Thoracic aorta (tissue), 2 donors: Measurements from ENCODE around the gene AP5Z1. TPM values are rescaled to one million over a fixed set of nuclear protein-coding genes. Genes with fewer than 3 reads are reported as not detected.

Experiments
- ATAC-seq: fragments of 150-250 bp; one replicate; pipeline ENCODE4 v1.8.0; 2017; ENCODE audit warnings: low read depth; ENCODE audit not compliant: insufficient number of reproducible peaks, low FRiP score
- DNase-seq: peaks from one replicate; pipeline ENCODE4 v3.0.0-alpha.2; 2020; ENCODE audit warnings: low spot score
- H3K27ac ChIP-seq, 2 donors: fragments of 200-600 bp; sonication (generic); 1 replicate in 1 of 2; 2 replicates in 1 of 2; pipeline ENCODE4 v1.5.1; 2016; ENCODE audit warnings: mild to moderate bottlenecking in 2 of 2, moderate library complexity in 2 of 2
- H3K27me3 ChIP-seq: fragments of 200-600 bp; sonication (generic); replicated peaks from 2 replicates; pipeline ENCODE4 v1.6.0; 2016; ENCODE audit warnings: mild to moderate bottlenecking; ENCODE audit not compliant: insufficient read depth
- H3K36me3 ChIP-seq: fragments of 200-600 bp; sonication (generic); one replicate; pipeline ENCODE4 v1.5.1; 2016
- H3K4me1 ChIP-seq, 2 donors: fragments of 200-600 bp; sonication (generic); 1 replicate in 1 of 2; 2 replicates in 1 of 2; pipeline versions ENCODE4 v1.5.1 to v1.6.0; 2016; ENCODE audit warnings: low read depth in 2 of 2, mild to moderate bottlenecking in 1 of 2; ENCODE audit not compliant: control insufficient read depth in 1 of 2
- H3K4me3 ChIP-seq: fragments of 200-600 bp; sonication (generic); 2 replicates; pipeline ENCODE4 v1.5.1; 2016; ENCODE audit warnings: mild to moderate bottlenecking
- H3K9me3 ChIP-seq: fragments of 200-600 bp; sonication (generic); 2 replicates; pipeline ENCODE4 v1.5.1; 2016
- CTCF ChIP-seq: fragments of 200-600 bp; sonication (generic); IDR thresholded peaks from one replicate; pipeline ENCODE4 v1.5.1; 2019; ENCODE audit warnings: antibody characterized with exemption
- total RNA-seq, 2 donors: library from RNA; depleted of rRNA; stranded (reverse); fragments of >200 nt; gene quantifications; one replicate each; pipeline versions ENCODE4 v1.1.0 to v1.2.3, GENCODE V29; 2016

AP5Z1 gene
- total RNA-seq, 2 donors from 2014 or later: 40.3 to 42.0 TPM

- no peak overlapping the region for H3K27ac ChIP-seq
- no peak for DNase-seq
Measured at GRCh38 chr7:4762121-4763055, 13.0 kb upstream of the AP5Z1 start.

DNA sequence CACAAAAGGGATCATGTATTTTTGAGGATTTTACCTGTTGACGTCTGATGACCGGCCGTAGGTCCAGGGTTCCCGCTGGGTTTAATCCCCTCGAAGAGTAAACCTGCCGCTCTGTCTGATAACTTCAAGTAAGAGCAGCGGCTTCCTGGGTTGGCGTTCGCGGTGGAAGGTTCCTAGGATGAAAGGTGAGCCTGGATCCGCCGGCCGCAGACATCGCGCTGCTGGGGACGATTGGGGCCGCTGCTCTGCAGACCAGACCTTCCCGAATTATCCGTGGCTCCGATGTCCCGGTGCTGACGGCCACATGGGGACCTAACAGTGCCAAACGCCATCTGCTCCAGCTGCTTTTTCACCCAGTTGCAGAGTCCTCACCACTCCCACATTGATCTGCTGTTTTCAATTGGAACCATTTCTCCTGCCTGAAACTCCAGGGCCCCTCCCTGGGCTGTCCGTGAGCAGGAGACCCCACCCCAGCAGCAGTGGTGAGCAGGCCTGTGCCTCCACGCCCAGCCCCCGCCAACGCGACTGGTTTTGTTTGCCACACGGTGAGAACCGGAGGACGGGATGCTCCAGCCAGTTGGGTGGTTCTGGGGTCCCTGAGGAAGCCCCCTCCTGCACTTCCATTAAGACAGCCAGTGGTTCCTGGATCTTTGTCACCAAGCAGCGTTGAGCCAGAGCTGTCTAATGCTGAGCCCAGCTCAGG is 12.2 kb upstream of the AP5Z1 start:
- H3K4me3 ChIP-seq: no peak overlapping the region
- ATAC-seq (no peak), DNase-seq (no peak)
- no peak for TF ChIP-seq CTCF
- H3K4me1 ChIP-seq: no peaks in the 10 kb centered on the region
- H3K27ac ChIP-seq: no peak overlapping the region
- H3K9me3 ChIP-seq: no peaks in the 10 kb centered on the region
- no peaks in the 10 kb centered on the region for H3K27me3 ChIP-seq
- peaks cover 66% of the 10 kb centered on the region for H3K36me3 ChIP-seq

More at GRCh38 chr7:4762121-4763055, 13.0 kb upstream of the AP5Z1 start:
- H3K9me3 ChIP-seq: no peaks in the 10 kb centered on the region
- peaks cover 73% of the 10 kb centered on the region for H3K36me3 ChIP-seq
- no peak for TF ChIP-seq CTCF
- no peak overlapping the region for H3K4me3 ChIP-seq
- H3K27me3 ChIP-seq: no peaks in the 10 kb centered on the region
- H3K4me1 ChIP-seq: no peaks in the 10 kb centered on the region
- ATAC-seq: no peak

- Histone ChIP-seq H3K9me3 (no peaks in the 10 kb centered on the region), H3K36me3 (peaks cover 62% of the 10 kb centered on the region), H3K27ac (no peak overlapping the region), H3K4me1 (no peaks in the 10 kb centered on the region), H3K4me3 (no peak overlapping the region), H3K27me3 (no peaks in the 10 kb centered on the region)
- ATAC-seq (no peak), DNase-seq (no peak)
- no peak for TF ChIP-seq CTCF
Measured at GRCh38 chr7:4763794-4764185, 11.6 kb upstream of the AP5Z1 start.

DNA sequence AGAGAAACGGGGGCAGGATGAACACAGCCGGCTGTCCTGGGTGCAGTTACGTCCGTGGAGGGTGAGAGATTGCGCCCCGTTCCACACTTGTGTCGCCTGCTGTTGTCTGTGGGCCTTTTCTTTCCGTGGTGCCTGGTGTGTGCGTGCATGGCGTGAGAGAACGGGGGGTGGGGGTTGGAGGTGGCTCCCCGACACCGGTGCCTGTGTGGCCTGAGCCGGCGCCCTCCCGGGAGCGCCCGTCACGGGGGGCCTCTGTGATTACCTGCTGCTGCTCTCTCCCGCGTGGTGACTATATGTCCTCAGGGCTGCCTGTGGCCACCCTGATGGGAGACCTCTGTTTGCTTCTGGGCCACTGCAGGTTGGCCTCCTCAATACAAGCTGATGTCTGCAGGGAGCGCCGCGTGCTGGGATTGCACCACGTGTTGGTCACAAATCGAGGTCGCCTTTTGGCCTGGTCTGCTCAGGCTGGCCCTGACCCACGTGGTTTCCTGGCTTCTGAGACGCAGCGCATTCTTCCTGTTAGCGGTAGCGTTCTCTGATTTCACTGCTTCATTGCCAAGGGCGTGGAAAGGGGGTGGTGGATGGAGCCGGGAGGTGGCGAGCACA is 10.9 kb upstream of the AP5Z1 start:
- Histone ChIP-seq H3K27me3 (no peaks in the 10 kb centered on the region), H3K9me3 (no peaks in the 10 kb centered on the region), H3K4me3 (no peak overlapping the region), H3K36me3 (peaks cover 55% of the 10 kb centered on the region), H3K4me1 (no peaks in the 10 kb centered on the region), H3K27ac (no peak overlapping the region)
- no peak for TF ChIP-seq CTCF
- ATAC-seq (no peak), DNase-seq (no peak)
